Renal cortical epithelial cell (primary cell): ENCODE data around the gene C17orf107. TPM values are rescaled to one million over a fixed set of nuclear protein-coding genes. Genes with fewer than 3 reads are reported as not detected.

ENCODE experiments used
- DNase-seq: peaks from one replicate; pipeline ENCODE4 v3.0.0-alpha.2; 2011; ENCODE audit warnings: low read depth
- total RNA-seq: library from RNA; depleted of rRNA; stranded (reverse); fragments of >200 nt; gene quantifications from 2 replicates; pipeline ENCODE4 v1.2.3, GENCODE V29; 2014

The C17orf107 gene
- total RNA-seq, 1 donor from 2014 or later: 4.2 TPM

DNA sequence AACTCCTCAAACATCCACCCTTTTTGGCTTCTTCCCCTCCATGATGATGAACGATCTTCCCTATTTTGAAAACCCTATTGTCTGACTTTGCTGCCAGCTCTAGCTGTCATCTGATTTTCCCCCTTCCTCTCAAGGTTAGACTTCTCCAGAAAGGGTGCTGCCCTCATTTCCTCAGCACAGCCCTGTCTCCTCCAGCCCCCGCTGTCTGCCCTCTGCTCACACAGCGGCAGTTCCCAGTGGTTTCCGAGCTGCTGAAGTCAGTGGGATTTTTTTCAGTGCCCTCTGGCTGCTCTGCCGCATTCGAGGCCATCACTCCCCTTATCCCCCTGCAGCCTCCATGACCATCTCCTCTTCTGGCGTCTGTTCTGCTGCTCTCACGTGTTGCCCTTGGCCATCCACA lies 26.6 kb upstream of the C17orf107 start:
- DNase-seq: no peak

DNA sequence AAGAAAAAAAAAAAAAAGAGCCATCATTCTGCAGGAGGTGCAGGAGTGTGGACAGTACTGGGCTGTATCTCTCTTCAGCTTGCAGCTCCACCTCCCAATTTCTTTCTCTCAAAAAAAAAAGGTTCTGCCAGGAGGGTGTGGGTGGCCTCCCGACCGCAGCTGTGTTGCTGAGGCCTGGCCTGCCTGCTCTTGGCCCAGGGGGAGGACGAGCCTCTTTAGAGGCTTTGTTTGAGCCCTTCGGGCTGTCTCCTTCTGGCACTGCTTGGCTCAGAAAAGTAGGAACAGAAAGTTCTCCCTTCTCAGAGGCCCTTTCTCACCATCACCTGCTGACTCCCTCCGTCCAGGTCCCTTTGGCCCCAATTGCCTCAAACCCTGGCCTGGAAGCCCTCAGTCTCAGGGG lies 22.2 kb upstream of the C17orf107 start:
- DNase-seq: no peak

- no peak for DNase-seq
Measured at GRCh38 chr17:4879601-4880000, 19.7 kb upstream of the C17orf107 start.

DNA sequence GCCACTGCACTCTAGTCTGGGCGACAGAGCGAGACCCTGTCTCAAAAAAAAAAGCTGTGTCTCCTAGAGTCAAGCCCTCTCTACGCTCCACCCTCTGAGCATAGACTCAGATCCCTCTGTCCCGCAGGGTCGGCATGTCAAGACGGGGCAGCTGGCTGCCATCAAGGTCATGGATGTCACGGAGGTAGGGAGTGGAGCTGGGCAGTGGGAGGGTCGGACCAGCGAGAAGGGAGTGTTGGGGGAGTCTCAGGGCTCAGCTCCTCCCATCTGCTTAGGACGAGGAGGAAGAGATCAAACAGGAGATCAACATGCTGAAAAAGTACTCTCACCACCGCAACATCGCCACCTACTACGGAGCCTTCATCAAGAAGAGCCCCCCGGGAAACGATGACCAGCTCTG lies 18.5 kb upstream of the C17orf107 start:
- DNase-seq: no peak

DNA sequence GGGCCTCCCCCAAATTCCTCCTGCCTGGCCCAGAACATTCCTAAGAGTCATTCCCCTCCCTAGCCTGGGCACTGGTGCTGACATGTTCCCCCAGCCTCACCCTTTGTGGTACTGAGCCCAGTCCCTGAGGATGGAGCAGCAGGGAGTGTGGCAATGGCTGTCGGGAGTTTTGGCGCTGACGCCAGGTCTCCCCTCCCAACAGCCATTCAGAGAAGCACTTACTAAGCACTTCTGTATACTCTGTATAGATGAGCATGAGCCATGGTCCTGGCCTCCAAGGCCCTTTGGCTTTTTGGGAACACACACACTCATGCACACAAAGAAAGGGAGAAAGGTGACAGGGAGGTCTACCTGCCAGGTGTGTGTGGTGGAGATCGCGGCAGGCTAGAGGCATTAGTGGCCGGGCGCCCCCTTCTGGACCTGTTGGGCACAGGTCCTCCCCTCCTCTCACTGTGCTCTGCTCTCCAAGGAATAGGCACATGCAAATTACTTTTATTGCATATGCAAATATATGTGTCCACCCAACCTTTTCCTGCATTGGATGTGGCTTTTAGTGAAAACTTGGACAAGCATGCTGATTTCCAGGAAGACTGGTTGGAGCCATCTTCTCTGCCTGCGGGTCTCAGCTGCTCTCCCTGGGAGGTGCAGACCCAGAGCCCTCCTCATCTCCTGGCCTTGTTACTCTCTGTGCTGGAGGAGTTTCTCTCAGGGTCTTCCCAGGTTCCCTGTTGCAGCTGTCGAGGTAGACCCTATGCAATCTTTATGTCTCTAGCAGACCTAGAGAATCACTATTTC lies 17.4 kb upstream of the C17orf107 start:
- DNase-seq: peak; percentile 17

DNA sequence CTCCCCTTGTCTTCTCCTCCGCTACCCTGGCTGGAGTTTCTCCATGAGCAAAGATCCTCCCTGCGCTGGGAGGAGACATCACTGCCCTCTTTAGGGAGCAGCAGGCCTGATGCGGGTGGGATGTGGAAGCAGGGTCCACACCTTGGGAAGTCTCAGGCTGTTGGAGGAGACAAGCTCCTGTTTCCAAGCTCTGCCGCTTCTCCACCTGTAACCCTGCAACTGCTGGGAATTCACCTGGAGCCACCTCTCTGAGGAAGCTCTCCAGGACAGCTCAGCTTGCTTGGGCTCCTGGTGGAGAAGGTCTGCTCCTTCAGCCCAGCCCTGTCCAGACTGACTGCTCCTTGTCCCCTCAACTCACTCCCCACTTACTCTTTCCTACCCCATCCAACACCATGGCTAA lies 14.8 kb upstream of the C17orf107 start:
- no peak for DNase-seq

- DNase-seq: no peak
Measured at GRCh38 chr17:4886830-4887229, 12.5 kb upstream of the C17orf107 start.

DNA sequence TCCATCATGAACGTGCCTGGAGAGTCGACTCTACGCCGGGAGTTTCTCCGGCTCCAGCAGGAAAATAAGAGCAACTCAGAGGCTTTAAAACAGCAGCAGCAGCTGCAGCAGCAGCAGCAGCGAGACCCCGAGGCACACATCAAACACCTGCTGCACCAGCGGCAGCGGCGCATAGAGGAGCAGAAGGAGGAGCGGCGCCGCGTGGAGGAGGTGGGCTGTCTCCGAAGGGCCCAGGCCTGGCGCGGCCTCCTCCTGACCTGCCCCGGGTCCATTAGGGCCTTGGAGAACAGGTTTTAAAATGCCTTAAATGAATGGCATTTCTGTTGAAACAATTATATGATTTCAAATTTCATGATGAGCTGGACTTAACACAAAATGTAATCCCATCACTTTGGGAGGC lies 11.8 kb upstream of the C17orf107 start:
- no peak for DNase-seq

GRCh38 chr17:4891411-4892410 lies 7.6 kb upstream of the C17orf107 start:
- DNase-seq: no peak

DNA sequence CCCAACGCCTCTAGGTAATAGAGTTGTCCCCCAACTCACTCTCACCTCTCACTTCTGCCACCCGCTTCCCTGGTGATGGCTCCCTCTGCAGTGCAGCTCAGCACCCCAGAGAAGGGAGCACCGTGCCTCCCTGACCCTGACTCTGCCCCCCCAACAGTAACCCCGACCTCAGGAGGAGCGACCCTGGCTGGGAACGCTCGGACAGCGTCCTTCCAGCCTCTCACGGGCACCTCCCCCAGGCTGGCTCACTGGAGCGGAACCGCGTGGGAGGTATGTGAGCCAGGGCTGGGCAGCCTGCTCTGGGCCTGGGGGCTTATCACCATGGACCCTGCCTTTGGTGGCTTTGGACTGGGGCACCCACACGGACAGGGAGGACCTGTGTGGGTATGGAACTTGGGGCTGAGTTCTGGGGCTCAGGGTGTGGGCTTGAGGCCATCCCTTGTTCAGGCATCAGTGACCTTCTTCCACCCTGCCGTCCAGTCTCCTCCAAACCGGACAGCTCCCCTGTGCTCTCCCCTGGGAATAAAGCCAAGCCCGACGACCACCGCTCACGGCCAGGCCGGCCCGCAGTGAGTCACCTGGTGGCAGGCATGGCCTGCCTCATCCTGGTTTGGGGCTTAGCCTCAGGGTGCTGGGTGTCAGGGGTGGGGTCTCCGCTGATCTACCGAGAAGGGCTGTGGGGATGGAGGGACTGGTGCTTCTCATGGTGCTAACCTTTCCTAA lies 6.7 kb upstream of the C17orf107 start:
- no peak for DNase-seq

DNA sequence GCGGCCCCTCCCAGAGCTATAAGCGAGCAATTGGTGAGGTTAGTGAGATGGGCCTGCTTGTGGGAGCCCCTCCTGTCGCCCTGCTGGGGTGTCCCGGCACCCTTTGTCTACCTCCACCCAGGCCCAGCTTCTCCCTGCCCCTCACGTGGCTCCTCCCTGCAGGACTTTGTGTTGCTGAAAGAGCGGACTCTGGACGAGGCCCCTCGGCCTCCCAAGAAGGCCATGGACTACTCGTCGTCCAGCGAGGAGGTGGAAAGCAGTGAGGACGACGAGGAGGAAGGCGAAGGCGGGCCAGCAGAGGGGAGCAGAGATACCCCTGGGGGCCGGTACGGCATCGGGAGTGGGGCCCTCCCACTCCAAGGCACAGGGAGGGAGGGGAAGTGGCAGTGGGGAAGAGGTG lies 6.1 kb upstream of the C17orf107 start:
- DNase-seq: no peak

DNA sequence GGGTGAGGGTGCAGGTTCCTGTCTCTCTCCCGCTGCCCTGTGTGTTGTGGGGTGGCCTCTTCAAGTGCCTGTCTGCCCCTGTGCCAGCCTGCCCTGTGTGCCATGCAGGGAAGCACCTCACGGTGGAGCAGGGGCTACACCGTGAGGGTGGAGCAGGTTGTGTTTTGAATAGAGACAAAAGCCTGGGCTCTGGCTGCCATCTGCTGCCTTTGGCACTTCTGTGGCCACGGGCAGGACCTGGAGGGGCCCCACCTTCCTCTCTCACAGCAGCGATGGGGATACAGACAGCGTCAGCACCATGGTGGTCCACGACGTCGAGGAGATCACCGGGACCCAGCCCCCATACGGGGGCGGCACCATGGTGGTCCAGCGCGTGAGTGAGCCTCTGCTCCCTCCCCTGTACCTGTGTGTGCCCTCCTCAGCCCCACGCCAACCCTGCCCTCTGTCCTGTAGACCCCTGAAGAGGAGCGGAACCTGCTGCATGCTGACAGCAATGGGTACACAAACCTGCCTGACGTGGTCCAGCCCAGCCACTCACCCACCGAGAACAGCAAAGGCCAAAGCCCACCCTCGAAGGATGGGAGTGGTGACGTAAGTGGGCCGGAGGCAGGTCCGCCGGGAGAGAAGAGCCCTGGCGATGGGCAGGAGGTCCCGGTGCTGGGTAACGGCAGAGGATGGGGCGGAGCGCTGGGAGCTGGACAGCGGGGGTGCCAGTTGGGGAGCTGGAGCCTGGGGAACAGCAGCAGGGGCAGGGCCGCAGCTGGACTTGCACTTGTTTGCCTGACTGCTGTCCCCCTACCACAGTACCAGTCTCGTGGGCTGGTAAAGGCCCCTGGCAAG lies 5.4 kb upstream of the C17orf107 start:
- DNase-seq: no peak

DNA sequence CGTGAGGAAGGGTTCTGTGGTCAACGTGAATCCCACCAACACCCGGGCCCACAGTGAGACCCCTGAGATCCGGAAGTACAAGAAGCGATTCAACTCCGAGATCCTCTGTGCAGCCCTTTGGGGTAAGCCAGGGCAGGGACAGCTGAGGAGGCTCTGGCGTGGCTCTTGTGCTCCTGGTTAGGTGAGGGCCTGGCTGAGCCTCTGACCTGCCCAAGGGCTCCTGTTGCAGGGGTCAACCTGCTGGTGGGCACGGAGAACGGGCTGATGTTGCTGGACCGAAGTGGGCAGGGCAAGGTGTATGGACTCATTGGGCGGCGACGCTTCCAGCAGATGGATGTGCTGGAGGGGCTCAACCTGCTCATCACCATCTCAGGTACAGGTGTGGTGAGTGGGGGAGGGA lies 4.2 kb upstream of the C17orf107 start:
- DNase-seq: no peak

DNA sequence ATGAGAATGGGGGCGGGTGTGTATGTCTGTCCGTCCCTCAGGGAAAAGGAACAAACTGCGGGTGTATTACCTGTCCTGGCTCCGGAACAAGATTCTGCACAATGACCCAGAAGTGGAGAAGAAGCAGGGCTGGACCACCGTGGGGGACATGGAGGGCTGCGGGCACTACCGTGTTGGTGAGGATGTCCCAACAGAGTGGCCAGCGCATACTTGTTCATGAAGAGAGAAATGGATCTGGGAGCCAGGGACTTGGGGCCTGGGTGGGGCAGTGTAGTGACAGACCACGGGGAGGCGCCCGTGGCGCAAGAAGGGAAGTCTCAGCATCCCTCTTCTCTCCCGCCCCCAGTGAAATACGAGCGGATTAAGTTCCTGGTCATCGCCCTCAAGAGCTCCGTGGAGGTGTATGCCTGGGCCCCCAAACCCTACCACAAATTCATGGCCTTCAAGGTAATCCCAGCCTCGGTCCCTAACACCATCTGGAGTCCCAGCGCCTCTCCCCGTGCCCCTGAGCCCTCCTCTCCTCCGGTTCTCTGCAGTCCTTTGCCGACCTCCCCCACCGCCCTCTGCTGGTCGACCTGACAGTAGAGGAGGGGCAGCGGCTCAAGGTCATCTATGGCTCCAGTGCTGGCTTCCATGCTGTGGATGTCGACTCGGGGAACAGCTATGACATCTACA lies 3.5 kb upstream of the C17orf107 start:
- DNase-seq: no peak

DNA sequence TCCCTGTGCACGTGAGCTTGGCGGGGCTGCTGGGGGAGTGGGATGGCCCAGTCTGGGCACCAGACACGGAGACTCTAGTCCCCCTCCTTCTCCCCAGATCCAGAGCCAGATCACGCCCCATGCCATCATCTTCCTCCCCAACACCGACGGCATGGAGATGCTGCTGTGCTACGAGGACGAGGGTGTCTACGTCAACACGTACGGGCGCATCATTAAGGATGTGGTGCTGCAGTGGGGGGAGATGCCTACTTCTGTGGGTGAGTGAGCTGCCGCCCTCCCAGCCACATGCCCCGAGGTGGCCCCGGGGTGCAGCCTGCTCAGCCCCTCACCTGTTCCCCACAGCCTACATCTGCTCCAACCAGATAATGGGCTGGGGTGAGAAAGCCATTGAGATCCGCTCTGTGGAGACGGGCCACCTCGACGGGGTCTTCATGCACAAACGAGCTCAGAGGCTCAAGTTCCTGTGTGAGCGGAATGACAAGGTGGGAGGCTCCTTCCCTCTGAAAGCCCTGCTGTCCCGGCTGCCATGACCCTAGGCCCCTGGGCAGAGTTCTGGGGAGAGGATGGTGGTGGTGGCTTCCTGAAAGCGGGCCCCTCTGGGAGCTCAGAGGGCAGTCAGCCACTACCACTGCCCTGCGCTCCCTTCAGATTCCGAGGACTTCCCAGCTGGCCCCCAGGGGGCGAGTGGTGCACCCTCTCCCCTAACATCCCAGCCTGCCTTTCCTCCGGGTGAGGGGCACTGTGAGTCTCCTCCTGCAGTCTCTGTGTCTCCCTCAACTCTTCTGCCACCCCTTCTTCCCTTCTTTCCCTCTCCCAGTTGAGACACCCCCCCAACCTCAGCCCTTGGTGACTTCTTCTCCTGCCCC lies 2.8 kb upstream of the C17orf107 start:
- no peak for DNase-seq

DNA sequence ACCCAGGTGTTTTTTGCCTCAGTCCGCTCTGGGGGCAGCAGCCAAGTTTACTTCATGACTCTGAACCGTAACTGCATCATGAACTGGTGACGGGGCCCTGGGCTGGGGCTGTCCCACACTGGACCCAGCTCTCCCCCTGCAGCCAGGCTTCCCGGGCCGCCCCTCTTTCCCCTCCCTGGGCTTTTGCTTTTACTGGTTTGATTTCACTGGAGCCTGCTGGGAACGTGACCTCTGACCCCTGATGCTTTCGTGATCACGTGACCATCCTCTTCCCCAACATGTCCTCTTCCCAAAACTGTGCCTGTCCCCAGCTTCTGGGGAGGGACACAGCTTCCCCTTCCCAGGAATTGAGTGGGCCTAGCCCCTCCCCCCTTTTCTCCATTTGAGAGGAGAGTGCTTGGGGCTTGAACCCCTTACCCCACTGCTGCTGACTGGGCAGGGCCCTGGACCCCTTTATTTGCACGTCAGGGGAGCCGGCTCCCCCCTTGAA lies 2.1 kb upstream of the C17orf107 start:
- no peak for DNase-seq

- no peak for DNase-seq
Measured at GRCh38 chr17:4897785-4898184, 1.6 kb upstream of the C17orf107 start.

GRCh38 chr17:4898351-4898750 lies 985 bp upstream of the C17orf107 start:
- no peak for DNase-seq

DNA sequence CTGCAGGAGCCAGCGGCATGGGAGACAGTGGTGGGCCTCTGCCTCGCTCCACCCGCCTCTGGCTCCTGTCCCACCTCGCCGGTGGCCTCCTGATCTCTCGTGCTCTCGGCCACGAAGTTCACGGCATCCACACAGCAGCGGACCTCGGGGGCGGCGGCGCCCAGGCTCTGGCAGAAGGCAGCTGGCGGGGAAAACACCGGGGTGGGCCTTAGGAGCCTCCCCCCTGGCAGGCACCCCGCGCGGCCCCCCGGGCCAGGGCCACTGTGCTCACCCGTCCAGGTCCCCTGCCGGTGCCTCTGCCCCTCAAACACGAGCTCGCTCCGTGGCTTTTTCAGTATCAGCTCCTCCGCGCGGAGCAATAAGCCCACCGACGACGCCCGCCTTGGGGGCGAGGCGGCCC lies 409 bp upstream of the C17orf107 start:
- DNase-seq: no peak
